KOPT-K1 (cell line): ENCODE measurements around the gene EXOSC5.
"Not testable (repeated sequence)": the region's sequence is repeated elsewhere in the genome, so short reads cannot be mapped to it uniquely, and the experiment has no call there.

Experiments used
- H3K27ac ChIP-seq: fragments of 200-600 bp; sonication (generic); 2 replicates; pipeline ENCODE4 v1.5.1; 2016; ENCODE audit warnings: antibody characterized with exemption, mild to moderate bottlenecking, low read depth, low read length; ENCODE audit not compliant: poor library complexity, severe bottlenecking
- H3K36me3 ChIP-seq: fragments of 200-600 bp; sonication (generic); 2 replicates; pipeline ENCODE4 v1.5.1; 2017; ENCODE audit warnings: antibody characterized with exemption, mild to moderate bottlenecking, low read length, moderate library complexity; ENCODE audit not compliant: insufficient read depth
- H3K9me3 ChIP-seq: fragments of 200-600 bp; sonication (generic); 2 replicates; pipeline ENCODE4 v1.5.1; 2017; ENCODE audit warnings: antibody characterized with exemption, low read length, mild to moderate bottlenecking; ENCODE audit not compliant: insufficient read depth, poor library complexity, severe bottlenecking

The EXOSC5 gene

GRCh38 chr19:41420101-41420880 lies 23.1 kb upstream of the EXOSC5 start:
- Histone ChIP-seq H3K27ac (no peak overlapping the region), H3K9me3 (no peaks in the 10 kb centered on the region), H3K36me3 (peaks cover 45% of the 10 kb centered on the region)

DNA sequence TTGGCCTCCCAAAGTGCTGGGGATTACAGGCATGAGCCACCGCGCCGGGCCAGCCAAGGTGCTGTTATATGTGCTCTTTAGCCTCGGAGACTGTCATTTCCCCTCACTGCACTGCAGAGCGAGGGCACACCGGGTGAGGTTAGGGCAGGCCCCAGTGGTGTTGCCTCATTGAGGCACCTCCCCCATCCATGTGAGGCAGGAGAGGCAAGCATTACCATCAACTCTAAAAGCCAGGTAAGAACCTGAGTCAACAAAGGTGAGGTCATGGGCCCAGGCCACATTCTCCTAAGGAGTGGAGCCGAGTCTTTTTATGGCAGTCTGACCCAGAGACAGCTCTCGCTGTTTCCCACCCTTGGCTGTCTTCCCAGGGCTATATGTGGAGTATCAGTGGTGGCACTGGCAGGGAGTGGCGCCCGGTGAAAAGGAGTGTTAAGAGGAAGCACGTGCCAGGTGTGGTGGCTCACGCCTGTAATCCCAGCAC lies 19.1 kb upstream of the EXOSC5 start:
- Histone ChIP-seq H3K9me3 (no peaks in the 10 kb centered on the region), H3K27ac (no peak overlapping the region), H3K36me3 (peaks cover 49% of the 10 kb centered on the region)

DNA sequence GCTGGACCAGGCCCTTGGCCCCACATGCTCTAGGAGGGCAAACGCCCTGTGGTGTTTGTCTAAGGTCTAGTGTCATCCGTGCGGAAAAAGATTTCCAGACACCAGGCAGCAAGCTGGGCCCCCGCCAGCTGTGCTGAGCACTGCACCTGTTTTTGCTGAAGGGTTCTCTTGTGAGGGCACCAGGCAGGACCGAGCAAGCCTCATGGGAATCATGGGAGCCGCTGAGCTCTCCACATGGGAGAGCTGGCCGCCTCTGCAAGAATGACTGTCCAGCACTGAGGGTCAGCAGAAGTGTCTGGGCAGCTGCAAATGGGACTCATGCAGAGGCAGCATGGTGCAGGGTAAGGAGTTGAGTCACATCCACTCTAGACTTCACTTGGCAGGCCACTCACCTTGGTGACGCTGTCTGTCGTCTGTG lies 18.0 kb upstream of the EXOSC5 start:
- H3K36me3 ChIP-seq = peaks cover 43% of the 10 kb centered on the region
- no peak overlapping the region for H3K27ac ChIP-seq
- no peaks in the 10 kb centered on the region for H3K9me3 ChIP-seq

GRCh38 chr19:41414461-41414860 lies 17.3 kb upstream of the EXOSC5 start:
- no peaks in the 10 kb centered on the region for H3K9me3 ChIP-seq
- H3K27ac ChIP-seq = no peak overlapping the region
- peaks cover 38% of the 10 kb centered on the region; the same call in 1 of the 2 replicates for H3K36me3 ChIP-seq

GRCh38 chr19:41413947-41414346 lies 16.8 kb upstream of the EXOSC5 start:
- no peaks in the 10 kb centered on the region for H3K9me3 ChIP-seq
- H3K27ac ChIP-seq = no peak overlapping the region
- peaks cover 34% of the 10 kb centered on the region; the same call in 1 of the 2 replicates for H3K36me3 ChIP-seq

- H3K36me3 ChIP-seq = peaks cover 30% of the 10 kb centered on the region; the same call in 1 of the 2 replicates
- H3K9me3 ChIP-seq = no peaks in the 10 kb centered on the region
- no peak overlapping the region for H3K27ac ChIP-seq
These were observed 15.8 kb upstream of the EXOSC5 start for GRCh38 chr19:41412953-41413352.

DNA sequence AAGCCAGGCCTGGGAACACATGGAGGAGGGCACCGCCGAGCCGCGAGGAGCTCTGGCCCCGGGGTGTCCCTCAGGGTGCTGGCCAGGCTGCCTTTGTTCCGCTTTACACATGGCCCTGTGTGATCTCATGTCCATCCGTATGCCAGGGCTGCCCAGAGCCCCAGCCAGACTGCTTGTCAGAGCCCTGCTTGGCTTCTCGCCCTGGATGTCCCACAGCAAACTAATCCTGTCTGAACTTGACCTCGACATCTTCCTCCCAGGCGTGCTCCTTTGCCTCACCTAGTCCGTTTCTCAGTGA lies 14.8 kb upstream of the EXOSC5 start:
- peaks cover 30% of the 10 kb centered on the region; the same call in 1 of the 2 replicates for H3K36me3 ChIP-seq
- no peak overlapping the region for H3K27ac ChIP-seq

GRCh38 chr19:41411100-41411967 lies 14.2 kb upstream of the EXOSC5 start:
- Histone ChIP-seq H3K36me3 (peaks cover 27% of the 10 kb centered on the region; the same call in 1 of the 2 replicates), H3K9me3 (no peaks in the 10 kb centered on the region), H3K27ac (no peak overlapping the region)

More for the DNA sequence above, 14.8 kb upstream of the EXOSC5 start:
- no peaks in the 10 kb centered on the region for H3K9me3 ChIP-seq

- no peak overlapping the region for H3K27ac ChIP-seq
- no peaks in the 10 kb centered on the region for H3K9me3 ChIP-seq
These were observed 13.3 kb upstream of the EXOSC5 start for GRCh38 chr19:41410336-41411054.

GRCh38 chr19:41409288-41409687 lies 12.1 kb upstream of the EXOSC5 start:
- Histone ChIP-seq H3K36me3 (peaks cover 13% of the 10 kb centered on the region; the same call in 1 of the 2 replicates), H3K9me3 (no peaks in the 10 kb centered on the region), H3K27ac (no peak overlapping the region)

More at GRCh38 chr19:41410336-41411054, 13.3 kb upstream of the EXOSC5 start:
- H3K36me3 ChIP-seq = peaks cover 24% of the 10 kb centered on the region; the same call in 1 of the 2 replicates

- H3K27ac ChIP-seq, H3K9me3 ChIP-seq: not testable (repeated sequence)
- peaks cover 10% of the 10 kb centered on the region; the same call in 1 of the 2 replicates for H3K36me3 ChIP-seq
These were observed 11.7 kb upstream of the EXOSC5 start for GRCh38 chr19:41408846-41409245.

- Histone ChIP-seq H3K27ac (no peak overlapping the region), H3K9me3 (no peaks in the 10 kb centered on the region), H3K36me3 (peaks cover 6% of the 10 kb centered on the region; the same call in 1 of the 2 replicates)
These were observed 11.1 kb upstream of the EXOSC5 start for GRCh38 chr19:41408256-41408655.

GRCh38 chr19:41407271-41407670 lies 10.1 kb upstream of the EXOSC5 start:
- no peaks in the 10 kb centered on the region for H3K9me3 ChIP-seq
- H3K36me3 ChIP-seq = peaks cover 6% of the 10 kb centered on the region; the same call in 1 of the 2 replicates
- no peak overlapping the region for H3K27ac ChIP-seq

DNA sequence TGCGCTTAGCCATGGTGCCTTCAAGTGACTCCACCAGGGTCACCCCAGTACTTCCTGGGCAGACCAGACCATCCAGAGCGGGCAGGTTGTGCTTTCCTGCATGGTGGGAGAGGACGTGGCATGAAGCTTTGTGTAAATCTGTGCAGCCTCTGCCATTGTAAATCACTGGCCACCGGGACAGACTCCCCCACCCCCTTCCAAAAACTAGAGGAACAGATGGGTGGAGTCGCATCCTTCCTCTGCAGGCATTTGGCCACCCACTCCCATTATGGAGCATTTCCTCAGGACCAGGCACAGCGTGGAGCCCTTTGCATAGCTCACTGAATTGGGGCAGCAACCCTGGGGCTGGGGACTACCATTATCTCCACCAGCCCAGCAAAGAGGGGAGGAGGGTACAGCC lies 8.6 kb upstream of the EXOSC5 start:
- Histone ChIP-seq H3K9me3 (no peaks in the 10 kb centered on the region), H3K27ac (no peak overlapping the region), H3K36me3 (no peaks in the 10 kb centered on the region; the same call in 1 of the 2 replicates)
